A549 treated with AZD2906 at 1 μM for 4 hours (cell line): Measurements from ENCODE around the gene TMEM183A. TPM values are rescaled to one million over a fixed set of nuclear protein-coding genes. Genes with fewer than 3 reads are reported as not detected.

Source experiments
- total RNA-seq: library from RNA; stranded (reverse); fragments of 200-300 nt; extraction: Qiagen RNA extraction; gene quantifications from 5 replicates; pipeline ENCODE4 v1.2.3, GENCODE V29; 2022

The TMEM183A gene, protein sequence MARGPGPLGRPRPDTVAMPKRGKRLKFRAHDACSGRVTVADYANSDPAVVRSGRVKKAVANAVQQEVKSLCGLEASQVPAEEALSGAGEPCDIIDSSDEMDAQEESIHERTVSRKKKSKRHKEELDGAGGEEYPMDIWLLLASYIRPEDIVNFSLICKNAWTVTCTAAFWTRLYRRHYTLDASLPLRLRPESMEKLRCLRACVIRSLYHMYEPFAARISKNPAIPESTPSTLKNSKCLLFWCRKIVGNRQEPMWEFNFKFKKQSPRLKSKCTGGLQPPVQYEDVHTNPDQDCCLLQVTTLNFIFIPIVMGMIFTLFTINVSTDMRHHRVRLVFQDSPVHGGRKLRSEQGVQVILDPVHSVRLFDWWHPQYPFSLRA
- total RNA-seq, result 46.2 to 48.0 TPM (median 46.8 TPM) in 5 replicates

DNA sequence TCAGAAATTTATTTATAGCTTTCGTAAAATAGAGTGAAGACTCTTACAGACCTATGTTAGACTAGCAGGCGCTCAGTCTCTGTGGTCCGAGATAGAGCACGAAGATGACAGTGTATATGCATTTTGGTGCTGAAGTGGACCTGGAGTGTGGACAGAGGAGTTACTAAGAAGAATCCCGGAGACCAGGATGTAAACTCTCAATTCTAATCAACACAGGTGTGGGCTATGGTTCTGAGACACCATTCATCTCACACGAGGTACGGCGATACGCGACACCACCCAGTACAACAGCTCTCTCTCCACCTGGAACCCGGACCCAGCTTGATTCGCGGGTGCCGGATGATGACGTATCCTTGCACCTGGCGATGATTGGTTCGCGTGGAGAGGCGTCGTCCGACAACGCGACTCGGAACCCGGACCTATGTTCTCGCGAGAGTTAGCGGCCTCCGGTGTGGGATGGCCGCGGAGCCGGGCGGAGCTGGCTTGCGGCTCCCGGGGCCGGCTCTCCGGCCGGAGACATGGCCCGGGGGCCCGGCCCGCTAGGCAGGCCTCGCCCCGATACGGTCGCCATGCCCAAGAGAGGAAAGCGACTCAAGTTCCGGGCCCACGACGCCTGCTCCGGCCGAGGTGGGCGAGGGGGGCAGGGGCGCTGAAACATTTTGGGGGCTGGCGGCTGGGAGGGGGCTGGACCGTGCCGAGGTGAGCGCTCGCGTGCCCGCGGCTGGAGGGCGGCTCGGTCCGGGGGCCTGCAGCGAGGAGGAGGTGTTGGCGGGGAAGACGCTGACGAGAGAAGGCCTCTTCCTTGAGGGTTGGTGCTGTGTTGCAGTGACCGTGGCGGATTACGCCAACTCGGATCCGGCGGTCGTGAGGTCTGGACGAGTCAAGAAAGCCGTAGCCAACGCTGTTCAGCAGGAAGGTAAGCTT lies at the start of gene TMEM183A:
TMEM183A (plus strand) TSS at position 427 of the 924 bp plus-strand sequence; CDS start at position 519, 92 bp downstream.

DNA sequence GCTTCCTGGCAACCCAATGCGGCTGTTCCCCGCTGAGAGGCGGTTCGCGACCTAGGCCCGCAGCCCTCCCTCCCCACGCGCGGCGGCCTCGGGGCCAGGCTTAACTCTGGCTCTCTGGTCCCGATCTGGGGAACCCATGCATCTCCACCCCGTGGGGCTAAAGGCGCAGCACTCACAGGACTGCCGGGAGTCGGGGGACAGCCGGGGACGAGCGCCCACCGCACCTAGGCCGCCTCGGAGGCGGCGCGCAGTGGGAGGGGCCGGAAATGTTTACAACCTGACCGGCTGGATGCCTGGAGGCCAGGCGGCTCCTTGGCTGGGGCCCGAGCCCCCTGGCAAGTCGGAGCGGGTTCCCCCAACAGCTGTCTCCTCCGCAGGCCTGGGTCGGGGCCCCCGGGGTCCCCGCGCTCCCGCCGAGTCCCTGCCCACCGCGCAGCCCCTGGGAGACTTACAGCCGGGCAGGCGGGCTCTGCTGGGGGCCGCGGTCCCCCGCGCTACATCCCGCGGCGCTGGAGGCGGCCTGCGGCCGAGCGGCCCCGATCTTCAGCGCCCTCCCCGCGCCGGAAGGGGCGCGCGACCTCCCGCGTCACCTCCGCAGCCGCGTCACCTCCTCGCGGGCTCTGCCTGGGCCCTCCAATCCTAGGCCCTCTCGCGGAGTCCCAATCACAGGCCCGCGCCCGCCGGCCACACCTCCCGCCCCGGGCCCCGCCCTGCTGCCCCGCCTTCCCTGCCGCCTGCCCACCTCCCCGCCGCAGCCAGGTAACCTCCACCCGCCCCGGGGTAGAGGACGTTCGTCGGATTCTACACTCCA lies 49.2 kb upstream of the TMEM183A start, which contains the start of gene ADIPOR1:
ADIPOR1 (minus strand) TSS at position 580 of the 811 bp plus-strand sequence. CDS start 7,242 bp downstream, outside the sequence.

DNA sequence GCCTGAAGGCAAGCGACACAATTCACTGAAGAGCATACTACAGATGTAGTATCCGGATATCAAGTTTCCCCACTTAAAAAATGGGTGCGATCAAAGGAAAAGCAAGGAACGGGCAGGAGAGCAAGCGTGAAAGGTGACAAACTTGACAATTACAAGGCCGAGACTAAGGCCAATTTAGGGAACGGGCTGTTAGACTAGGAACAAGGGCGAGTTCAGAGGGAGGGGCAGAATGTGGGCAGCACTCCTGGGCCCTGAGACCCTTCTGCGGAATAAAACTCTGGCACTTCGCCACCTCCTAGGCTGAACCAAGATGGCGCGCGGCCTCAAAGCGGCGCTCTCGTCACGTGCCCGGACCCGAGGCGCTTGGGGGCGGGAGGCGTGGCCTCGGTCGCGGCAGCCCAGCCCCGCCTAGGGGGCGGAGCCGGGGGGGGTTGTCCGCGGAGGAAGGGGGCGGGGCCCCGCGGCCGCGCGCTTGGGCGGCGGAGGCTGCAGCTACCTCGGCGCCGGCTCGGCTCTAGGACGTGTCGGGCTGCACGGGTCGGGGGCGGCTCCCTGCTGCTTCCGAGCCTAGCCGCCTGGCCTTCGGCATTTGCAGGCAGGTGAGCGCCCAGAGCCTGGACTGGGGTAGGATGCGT lies 19.0 kb downstream of the TMEM183A start, which contains the start of gene PPFIA4:
PPFIA4 (plus strand) TSS at position 461 of the 635 bp plus-strand sequence. CDS start 12,518 bp downstream, outside the sequence.

Other genes starting within 250 kb of the TMEM183A start
- 13.0 to 18.0 TPM (median 15.4 TPM) in 5 replicates for gene KDM5B, start 199.0 kb upstream of the TMEM183A start, total RNA-seq
- gene PCAT6, start 196.4 kb upstream of the TMEM183A start, total RNA-seq, result 2.6 to 4.4 TPM (median 3.5 TPM) in 5 replicates
- gene RABIF, start 118.2 kb upstream of the TMEM183A start, total RNA-seq, result 13.7 to 15.5 TPM (median 15.1 TPM) in 5 replicates
- 16.8 to 18.4 TPM (median 17.8 TPM) in 5 replicates for gene KLHL12, start 80.1 kb upstream of the TMEM183A start, total RNA-seq
- gene ADIPOR1, start 49.1 kb upstream of the TMEM183A start, total RNA-seq, result 55.5 to 63.5 TPM (median 61.9 TPM) in 5 replicates
- gene CYB5R1, start 40.1 kb upstream of the TMEM183A start, total RNA-seq, result 20.7 to 25.0 TPM (median 22.5 TPM) in 5 replicates
- gene PPFIA4, start 19.1 kb downstream of the TMEM183A start, total RNA-seq, result 0.27 to 1.1 TPM (median 0.31 TPM) in 5 replicates
- not detected in 5 replicates for gene MYOG, start 78.6 kb downstream of the TMEM183A start, total RNA-seq
- gene ADORA1, start 120.4 kb downstream of the TMEM183A start, total RNA-seq, result 0.51 to 0.61 TPM (median 0.56 TPM) in 5 replicates
- gene MYBPH, start 168.5 kb downstream of the TMEM183A start, total RNA-seq, result not detected in 5 replicates
- gene CHI3L1, start 179.3 kb downstream of the TMEM183A start, total RNA-seq, result 0.11 TPM in 1 of 5 replicates, not detected in the others
- gene CHIT1, start 222.3 kb downstream of the TMEM183A start, total RNA-seq, result not detected in 5 replicates